ENCODE data around the gene AFMID.

GRCh38 chr17:78200451-78200850 lies 13.3 kb downstream of the AFMID start:
- TF ChIP-seq EZH2 (IDR thresholded peaks at IDR 0.05; ENCODE audit: borderline replicate concordance, low read depth, low read length, severe bottlenecking): no peak
- TF ChIP-seq CTCF (IDR thresholded peaks at IDR 0.05; ENCODE audit: borderline replicate concordance, extremely low read depth, low read length, poor library complexity, severe bottlenecking): no peak
